ENCODE data around the gene TOP3A. TPM values are rescaled to one million over a fixed set of nuclear protein-coding genes. Genes with fewer than 3 reads are reported as not detected.

Gene TOP3A
- total RNA-seq, 1 donor from 2014 or later = 41.5 TPM

GRCh38 chr17:18327556-18327955 lies 12.8 kb upstream of the TOP3A start:
- Mint-ChIP-seq H3K27ac (ENCODE audit: unreplicated experiment) (no peak overlapping the region), H3K4me3 (ENCODE audit: unreplicated experiment) (no peak overlapping the region), H3K36me3 (ENCODE audit: unreplicated experiment) (peaks cover 22% of the 10 kb centered on the region), H3K9me3 (ENCODE audit: unreplicated experiment) (no peaks in the 10 kb centered on the region), H3K4me1 (ENCODE audit: unreplicated experiment) (no peaks in the 10 kb centered on the region), H3K27me3 (ENCODE audit: unreplicated experiment) (no peaks in the 10 kb centered on the region)
- no peak for TF ChIP-seq CTCF (IDR thresholded peaks at IDR 0.05)
- no peak for DNase-seq (ENCODE audit: extremely low spot score, unreplicated experiment)

- H3K36me3 Mint-ChIP-seq (ENCODE audit: unreplicated experiment) = peaks cover 25% of the 10 kb centered on the region
- H3K4me1 Mint-ChIP-seq (ENCODE audit: unreplicated experiment) = no peaks in the 10 kb centered on the region
- no peak overlapping the region for H3K27ac Mint-ChIP-seq (ENCODE audit: unreplicated experiment)
- H3K4me3 Mint-ChIP-seq (ENCODE audit: unreplicated experiment) = no peak overlapping the region
- no peaks in the 10 kb centered on the region for H3K27me3 Mint-ChIP-seq (ENCODE audit: unreplicated experiment)
- H3K9me3 Mint-ChIP-seq (ENCODE audit: unreplicated experiment) = no peaks in the 10 kb centered on the region
- DNase-seq (ENCODE audit: extremely low spot score, unreplicated experiment) = no peak
- no peak for TF ChIP-seq CTCF (IDR thresholded peaks at IDR 0.05)
Observed at GRCh38 chr17:18327093-18327492, 12.3 kb upstream of the TOP3A start.

DNA sequence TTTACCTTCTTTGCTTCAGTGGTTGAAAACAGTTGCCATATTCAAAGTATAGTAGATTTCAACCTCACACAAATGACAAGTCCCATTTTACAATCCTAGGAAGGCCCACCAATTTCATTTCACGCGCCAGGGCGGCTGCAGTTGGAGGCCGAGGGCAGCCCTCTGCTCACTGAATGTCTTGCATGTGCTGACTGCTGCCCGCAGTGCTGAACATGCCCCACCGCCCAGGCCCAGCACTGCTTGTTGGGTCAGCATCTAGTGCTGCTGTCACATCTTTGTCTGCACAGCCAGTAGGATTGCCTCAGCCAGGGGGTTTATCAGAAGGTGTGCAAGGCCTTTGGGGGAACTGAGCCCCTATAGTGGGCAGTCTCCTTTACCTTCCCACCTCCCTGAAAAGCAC lies 11.8 kb upstream of the TOP3A start:
- no peaks in the 10 kb centered on the region for H3K4me1 Mint-ChIP-seq (ENCODE audit: unreplicated experiment)
- H3K36me3 Mint-ChIP-seq (ENCODE audit: unreplicated experiment) = peaks cover 25% of the 10 kb centered on the region
- H3K27me3 Mint-ChIP-seq (ENCODE audit: unreplicated experiment) = no peaks in the 10 kb centered on the region
- no peak overlapping the region for H3K4me3 Mint-ChIP-seq (ENCODE audit: unreplicated experiment)
- H3K9me3 Mint-ChIP-seq (ENCODE audit: unreplicated experiment) = no peaks in the 10 kb centered on the region
- no peak for TF ChIP-seq CTCF (IDR thresholded peaks at IDR 0.05)
- DNase-seq (ENCODE audit: extremely low spot score, unreplicated experiment) = no peak
- H3K27ac Mint-ChIP-seq (ENCODE audit: unreplicated experiment) = no peak overlapping the region

GRCh38 chr17:18326039-18326438 lies 11.2 kb upstream of the TOP3A start:
- Mint-ChIP-seq H3K4me1 (ENCODE audit: unreplicated experiment) (no peaks in the 10 kb centered on the region), H3K27me3 (ENCODE audit: unreplicated experiment) (no peaks in the 10 kb centered on the region), H3K36me3 (ENCODE audit: unreplicated experiment) (peaks cover 25% of the 10 kb centered on the region), H3K4me3 (ENCODE audit: unreplicated experiment) (no peak overlapping the region), H3K9me3 (ENCODE audit: unreplicated experiment) (no peaks in the 10 kb centered on the region), H3K27ac (ENCODE audit: unreplicated experiment) (no peak overlapping the region)
- no peak for DNase-seq (ENCODE audit: extremely low spot score, unreplicated experiment)
- no peak for TF ChIP-seq CTCF (IDR thresholded peaks at IDR 0.05)

GRCh38 chr17:18324140-18325050 lies 9.6 kb upstream of the TOP3A start:
- Mint-ChIP-seq H3K36me3 (ENCODE audit: unreplicated experiment) (peaks cover 25% of the 10 kb centered on the region), H3K27ac (ENCODE audit: unreplicated experiment) (no peak overlapping the region), H3K4me3 (ENCODE audit: unreplicated experiment) (no peak overlapping the region), H3K27me3 (ENCODE audit: unreplicated experiment) (no peaks in the 10 kb centered on the region), H3K4me1 (ENCODE audit: unreplicated experiment) (peaks cover 10% of the 10 kb centered on the region), H3K9me3 (ENCODE audit: unreplicated experiment) (no peaks in the 10 kb centered on the region)
- TF ChIP-seq CTCF (IDR thresholded peaks at IDR 0.05) = no peak
- no peak for DNase-seq (ENCODE audit: extremely low spot score, unreplicated experiment)

Data from osteocyte (in vitro differentiated cells).